Left renal pelvis (tissue), 4 donors: Measurements from ENCODE around the gene WFIKKN1. TPM values are rescaled to one million over a fixed set of nuclear protein-coding genes. Genes with fewer than 3 reads are reported as not detected.

Experiments used
- DNase-seq, 4 donors: peaks; one replicate each; pipeline ENCODE4 v3.0.0-alpha.2; 2013; ENCODE audit warnings: low read depth in 4 of 4, low spot score in 3 of 4
- polyA plus RNA-seq, 4 donors: library from polyadenylated mRNA; unstranded; fragments of 120-200 nt; gene quantifications; one replicate each; pipeline ENCODE4 v1.2.1, GENCODE V29; 2013; ENCODE audit not compliant: insufficient read length in 4 of 4

Gene WFIKKN1
- polyA plus RNA-seq, 4 donors, result 0.82 to 3.5 (median 1.1) TPM

GRCh38 chr16:652454-653305, 21.9 kb downstream of the WFIKKN1 start:
- no peak for DNase-seq

- DNase-seq, result no peak
Measured at GRCh38 chr16:654034-654433, 23.2 kb downstream of the WFIKKN1 start.

GRCh38 chr16:657487-657886, 26.7 kb downstream of the WFIKKN1 start:
- no peak for DNase-seq

DNA sequence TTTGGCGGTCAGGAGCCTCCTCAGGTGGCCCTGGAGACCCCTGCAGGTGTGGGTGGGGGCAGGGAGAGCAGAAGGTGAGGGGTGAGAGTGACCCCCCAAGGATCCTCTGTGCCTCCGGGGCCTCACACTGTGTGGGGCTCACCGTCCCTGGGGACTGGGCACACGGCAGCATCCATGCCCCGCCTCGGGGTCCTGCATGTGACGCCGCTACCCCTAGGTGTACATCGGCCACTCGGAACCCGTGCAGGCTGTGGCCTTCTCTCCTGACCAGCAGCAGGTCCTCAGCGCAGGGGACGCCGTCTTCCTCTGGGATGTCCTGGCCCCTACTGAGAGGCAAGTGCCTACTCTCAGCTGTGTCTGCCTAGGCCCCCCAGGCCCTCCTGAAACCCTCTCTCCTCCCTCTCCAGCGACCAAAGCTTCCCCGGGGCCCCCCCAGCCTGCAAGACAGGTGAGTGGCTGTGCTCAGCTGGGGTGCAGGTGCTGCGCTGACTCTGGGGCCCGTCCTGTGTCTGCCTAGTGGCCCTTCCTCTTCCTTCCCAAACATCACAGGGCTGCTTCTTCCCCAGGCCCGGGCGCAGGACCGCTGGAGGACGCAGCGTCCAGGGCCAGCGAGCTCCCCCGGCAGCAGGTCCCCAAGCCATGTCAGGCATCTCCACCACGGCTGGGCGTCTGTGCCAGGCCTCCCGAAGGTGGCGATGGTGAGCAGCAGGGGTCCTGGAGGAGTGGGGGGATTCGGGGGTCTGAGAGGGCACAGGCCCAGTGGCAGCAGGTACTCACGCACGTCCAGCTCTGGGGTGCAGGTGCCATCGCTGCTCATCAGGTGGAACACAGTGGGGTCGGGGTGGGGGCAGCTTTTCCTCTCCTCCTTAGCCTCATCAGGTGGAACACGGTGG, 28.1 kb downstream of the WFIKKN1 start:
- no peak for DNase-seq

- no peak for DNase-seq
Measured at GRCh38 chr16:659618-660017, 28.8 kb downstream of the WFIKKN1 start.

DNA sequence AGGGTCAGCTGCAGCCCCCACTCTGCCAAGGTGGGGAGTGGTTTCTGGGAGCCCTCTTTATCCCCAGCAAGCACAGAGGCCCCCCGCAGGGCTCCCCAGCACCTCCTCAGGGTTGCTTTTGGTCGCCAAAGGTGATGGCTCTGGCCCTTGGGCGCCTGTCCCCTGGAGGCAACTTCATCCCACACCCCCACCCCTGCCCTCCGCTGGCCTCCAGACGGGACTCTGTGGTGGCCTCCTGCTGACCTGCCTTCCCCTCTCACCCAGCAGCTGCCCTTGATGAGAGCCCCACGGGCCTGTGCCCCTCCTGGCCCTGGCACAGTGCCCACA, 29.3 kb downstream of the WFIKKN1 start:
- no peak for DNase-seq

- peak in 1 of 4 donors; percentile 44 for DNase-seq
Measured at GRCh38 chr16:660459-661183, 29.8 kb downstream of the WFIKKN1 start.

DNA sequence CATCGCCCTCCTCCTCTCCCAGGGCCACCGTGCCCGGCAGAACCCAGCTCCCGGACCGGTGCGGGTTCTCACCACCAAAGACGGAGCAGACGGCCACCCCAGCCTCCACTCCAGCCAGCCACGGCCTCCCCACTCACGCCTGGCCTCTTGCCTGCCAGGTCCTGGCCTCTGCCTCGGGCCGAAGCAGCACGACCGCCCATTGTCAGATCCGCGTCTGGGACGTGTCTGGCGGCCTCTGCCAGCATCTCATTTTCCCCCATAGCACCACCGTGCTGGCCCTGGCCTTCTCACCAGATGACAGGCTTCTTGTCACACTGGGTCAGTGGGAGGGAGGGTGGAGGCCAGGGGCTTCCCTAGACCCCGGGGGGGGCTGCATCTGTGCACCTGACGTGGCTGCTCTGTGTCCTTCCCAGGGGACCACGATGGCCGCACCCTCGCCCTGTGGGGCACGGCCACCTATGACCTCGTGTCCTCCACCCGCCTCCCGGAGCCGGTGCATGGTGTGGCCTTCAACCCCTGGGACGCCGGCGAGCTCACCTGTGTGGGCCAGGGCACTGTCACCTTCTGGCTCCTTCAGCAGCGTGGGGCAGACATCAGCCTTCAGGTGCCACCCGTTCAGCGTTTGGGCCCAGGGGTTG, 30.5 kb downstream of the WFIKKN1 start:
- no peak for DNase-seq

DNA sequence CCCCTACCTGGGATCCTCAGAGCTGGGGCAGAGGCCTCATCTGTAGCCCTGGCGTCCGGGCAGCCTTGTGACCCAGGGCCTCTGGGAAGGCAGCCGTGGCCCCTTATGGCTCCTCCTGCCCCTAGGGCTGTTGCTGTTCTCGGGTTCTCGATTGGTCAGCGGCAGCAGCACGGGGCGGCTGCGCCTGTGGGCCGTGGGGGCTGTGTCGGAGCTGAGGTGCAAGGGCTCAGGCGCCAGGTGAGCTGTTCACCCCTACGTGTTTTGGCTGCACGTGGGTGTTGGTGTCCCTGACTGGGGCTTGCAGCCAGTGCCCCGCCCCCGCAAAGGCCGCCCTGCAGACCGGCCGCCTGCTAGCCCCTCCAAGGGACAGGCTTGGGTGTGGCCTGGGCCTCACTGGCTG, 31.3 kb downstream of the WFIKKN1 start:
- no peak for DNase-seq

DNA sequence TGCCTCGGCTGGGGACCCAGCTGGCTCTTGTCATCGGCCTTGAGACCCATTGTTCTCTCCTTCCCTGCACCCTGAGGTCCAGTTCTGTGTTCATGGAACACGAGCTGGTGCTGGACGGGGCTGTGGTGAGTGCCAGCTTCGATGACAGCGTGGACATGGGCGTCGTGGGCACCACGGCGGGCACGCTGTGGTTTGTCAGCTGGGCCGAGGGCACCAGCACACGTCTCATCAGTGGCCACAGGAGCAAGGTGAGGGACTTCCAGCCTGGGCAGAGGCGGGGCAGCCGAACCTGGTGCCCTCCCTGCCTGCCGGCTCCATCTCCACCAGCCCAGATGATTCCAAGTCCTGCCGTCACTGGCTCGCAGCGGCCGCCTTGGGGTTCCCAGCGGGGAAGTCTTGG, 31.8 kb downstream of the WFIKKN1 start:
- DNase-seq, result no peak

DNA sequence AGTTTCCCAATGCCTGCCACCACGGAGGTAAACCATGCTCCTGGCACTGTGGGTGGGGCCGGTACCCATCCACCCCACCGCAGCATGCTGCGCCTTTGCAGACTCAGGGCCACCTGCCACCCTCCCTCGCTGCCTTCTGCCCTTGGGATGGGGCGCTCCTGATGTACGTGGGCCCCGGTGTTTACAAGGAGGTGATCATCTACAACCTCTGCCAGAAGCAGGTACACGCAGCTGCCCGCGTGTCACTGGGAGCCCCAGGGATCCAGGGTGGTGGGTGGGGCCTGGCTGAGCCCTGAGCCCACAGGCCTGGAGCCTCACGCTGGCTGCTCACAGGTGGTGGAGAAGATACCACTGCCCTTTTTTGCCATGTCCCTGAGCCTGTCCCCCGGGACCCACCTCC, 35.8 kb downstream of the WFIKKN1 start:
- no peak for DNase-seq

GRCh38 chr16:667113-667779, 36.5 kb downstream of the WFIKKN1 start:
- no peak for DNase-seq

- peak in 3 of 4 donors; percentile 58 to 79 (median 79) for DNase-seq
Measured at GRCh38 chr16:667780-668518, 37.2 kb downstream of the WFIKKN1 start, which contains the start of gene RHOT2. RHOT2 (plus strand) TSS chr16:668132; CDS start chr16:668200, 68 bp downstream.

- no peak for DNase-seq
Measured at GRCh38 chr16:668519-669171, 37.9 kb downstream of the WFIKKN1 start.

DNA sequence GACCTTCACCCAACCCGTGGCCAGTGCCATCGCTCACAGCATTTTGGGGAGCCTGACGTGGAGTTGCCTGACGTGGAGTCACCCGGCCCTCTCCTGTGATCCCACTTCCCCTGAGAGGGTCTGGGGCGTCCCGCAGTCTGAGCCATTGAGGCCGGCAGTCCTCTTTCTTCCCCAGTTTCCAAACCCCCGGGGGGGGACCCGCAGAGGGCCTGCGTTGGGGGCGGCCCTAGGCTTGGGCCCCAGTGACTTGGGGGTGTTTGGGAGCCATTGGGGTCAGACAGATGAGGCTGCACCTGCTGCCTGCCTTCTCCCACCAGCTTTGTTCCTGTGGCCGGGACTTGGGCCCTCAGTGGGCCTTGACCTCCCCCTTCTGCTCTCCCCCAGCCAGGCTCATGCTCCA, 38.9 kb downstream of the WFIKKN1 start:
- DNase-seq, result no peak

- DNase-seq, result no peak
Measured at GRCh38 chr16:670485-671352, 39.9 kb downstream of the WFIKKN1 start.

DNA sequence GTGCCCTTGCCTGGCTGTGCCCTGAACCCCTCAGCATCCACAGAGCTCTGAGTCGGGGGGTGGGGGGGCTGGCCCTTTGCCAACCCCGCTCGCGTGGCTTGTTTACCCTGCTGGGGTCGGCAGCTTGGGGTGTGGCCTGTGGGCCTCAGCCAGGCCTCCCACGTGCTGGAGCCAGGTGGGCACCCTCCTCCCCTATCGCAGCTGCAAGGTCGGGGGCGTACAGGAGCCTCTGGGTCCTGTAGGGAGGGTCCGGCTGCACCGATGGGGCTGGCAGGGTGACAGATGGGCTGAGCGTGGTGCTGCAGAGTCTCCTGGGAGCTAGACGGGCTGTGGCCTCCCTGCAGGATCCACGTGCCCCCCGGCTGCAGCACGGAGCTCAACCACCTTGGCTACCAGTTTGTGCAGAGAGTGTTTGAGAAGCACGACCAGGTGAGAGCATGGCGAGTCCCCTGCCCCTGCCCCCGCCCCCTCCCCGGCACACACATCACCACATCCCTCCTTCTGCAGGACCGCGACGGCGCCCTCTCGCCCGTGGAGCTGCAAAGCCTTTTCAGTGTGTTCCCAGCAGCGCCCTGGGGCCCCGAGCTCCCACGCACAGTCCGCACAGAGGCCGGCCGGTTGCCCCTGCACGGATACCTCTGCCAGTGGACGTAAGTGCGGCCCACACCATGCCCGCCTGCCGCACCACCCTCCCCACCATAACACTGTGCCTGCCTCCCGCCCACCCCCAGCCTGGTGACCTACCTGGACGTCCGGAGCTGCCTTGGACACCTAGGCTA, 40.8 kb downstream of the WFIKKN1 start:
- no peak for DNase-seq
